HG02852 (cell line): ENCODE data around the gene LENG9.
"Not testable (repeated sequence)": the region's sequence is repeated elsewhere in the genome, so short reads cannot be mapped to it uniquely, and the experiment has no call there.

ENCODE experiments used
- ATAC-seq: cut with Tn5 transposase; IDR thresholded peaks from one replicate; pipeline ENCODE4 v1.9.1; 2021; ENCODE audit warnings: mild to moderate bottlenecking, moderate library complexity; ENCODE audit not compliant: unreplicated experiment

Gene LENG9

DNA sequence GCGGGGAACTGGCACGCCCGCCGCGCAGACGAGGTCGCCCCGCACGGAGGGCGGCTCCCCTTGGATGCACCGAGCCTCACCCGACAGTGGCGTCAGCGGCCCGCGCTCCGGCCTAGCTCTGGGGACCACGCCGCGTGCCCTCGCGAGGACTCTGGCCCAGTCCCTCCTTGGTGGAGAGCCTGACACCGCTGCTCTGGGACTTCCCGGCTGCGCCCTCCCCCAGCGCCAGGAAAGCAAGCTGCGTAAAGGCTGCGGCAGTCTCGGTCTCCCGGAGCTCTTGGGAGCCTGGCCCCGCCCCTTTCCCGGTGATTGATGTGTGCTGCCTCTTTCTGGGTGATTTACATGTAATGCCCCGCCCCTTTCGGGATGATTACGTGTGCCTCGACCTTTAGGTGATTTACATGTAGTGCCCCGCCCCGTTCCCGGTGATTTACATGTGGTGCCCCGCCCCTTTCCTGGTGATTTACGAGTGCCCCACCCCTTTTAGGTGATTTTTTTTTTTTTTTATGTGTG lies at the start of gene LENG9:
Gene LENG9 (minus strand): TSS at position 248 of the 513 bp plus-strand sequence. CDS start 252 bp downstream, outside the sequence.
- ATAC-seq = peak; percentile 56

DNA sequence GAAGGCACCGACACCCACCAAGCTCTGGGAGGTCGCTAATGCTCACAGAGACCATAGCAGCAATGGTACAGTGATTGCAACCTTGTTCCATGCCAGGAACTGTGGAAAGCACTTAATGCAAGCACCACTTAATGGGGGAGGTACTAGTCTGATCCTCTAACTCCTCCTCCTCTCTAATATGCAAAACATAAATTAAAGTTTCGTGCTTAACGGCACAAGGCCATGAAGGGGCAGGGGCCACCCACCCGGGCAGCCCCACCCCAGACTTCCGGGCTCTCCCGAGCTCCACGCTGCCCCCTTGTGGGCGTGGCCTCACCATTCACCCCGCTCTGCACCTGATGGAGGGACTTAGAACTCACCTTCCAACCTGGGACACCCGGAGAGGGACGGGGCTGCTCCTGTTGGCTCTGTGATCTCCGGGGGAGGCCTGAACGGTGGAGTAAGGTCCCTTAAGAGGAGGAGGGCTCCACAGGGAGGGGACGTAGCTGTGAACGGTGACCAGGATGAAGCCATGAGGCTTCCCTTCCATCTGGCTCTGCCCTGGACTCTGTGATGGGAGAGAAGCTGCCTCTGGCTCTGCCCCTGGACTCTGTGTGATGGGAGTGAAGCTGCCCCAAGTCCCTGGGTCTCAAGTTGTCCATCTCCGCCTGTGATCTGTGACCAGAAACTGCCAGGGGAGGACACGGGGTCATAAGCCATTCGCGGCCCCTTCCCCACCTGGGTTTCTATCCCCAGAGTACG lies 45.8 kb upstream of the LENG9 start:
- ATAC-seq = not testable (repeated sequence)

DNA sequence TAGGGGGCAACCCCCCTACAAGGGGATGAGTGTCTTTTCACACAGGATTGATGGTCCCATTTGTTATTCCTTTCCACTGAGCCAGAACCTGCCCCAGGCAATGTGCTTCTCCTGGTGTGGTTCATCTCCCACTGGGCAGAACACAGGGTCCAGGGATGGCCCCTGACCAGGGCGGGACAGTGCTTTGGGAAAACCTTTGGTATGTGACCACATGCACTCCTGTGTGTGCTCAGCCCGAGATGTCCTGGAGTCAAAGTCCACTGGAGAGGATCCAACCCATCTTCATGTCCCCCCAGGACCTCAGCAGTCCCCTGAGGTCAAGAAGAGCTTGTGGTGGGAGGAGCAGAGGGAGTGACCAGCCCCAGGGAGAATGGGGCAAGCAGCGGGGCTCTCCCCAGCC lies 44.9 kb upstream of the LENG9 start:
- ATAC-seq = not testable (repeated sequence)

DNA sequence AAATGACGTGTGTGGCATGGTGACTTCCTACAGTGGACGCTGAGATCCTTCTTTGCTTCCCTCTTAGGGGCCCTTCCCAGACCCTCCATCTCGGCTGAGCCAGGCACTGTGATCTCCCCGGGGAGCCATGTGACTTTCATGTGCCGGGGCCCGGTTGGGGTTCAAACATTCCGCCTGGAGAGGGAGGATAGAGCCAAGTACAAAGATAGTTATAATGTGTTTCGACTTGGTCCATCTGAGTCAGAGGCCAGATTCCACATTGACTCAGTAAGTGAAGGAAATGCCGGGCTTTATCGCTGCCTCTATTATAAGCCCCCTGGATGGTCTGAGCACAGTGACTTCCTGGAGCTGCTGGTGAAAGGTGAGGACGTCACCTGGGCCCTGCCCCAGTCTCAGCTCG lies 44.2 kb upstream of the LENG9 start:
- no peak for ATAC-seq

DNA sequence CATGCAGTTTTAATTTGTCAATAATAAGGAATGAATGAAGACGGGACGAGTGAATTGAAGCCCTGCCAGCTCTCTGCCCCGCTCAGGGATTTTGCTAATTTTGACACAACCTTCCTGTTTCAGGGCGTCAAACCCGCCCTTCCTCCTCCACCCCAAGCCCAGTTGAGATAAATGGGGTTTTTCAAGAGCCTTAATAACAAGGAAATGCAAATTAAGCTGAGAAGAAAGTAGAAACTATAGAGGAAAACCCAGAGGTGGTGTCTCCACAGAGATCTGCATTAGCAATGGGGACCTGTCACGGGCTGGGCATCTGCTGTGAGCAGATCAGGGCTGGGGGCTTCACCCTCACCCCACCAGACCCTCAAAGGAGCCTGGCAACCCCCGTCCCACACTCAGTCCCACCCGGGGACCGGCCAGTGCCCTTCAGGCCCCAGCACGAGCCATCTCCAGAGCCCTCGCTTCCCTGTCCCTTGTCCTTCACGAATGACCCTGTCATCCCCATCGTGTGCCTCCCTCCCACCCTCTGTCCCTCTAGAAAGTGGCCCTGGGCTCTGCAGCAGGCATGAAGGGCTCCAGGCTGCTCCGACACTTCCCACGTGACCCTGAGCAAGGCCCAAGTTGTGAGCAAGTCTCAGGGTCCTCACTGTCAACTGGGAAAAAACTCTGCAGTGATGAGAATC lies 43.6 kb upstream of the LENG9 start:
- not testable (repeated sequence) for ATAC-seq

DNA sequence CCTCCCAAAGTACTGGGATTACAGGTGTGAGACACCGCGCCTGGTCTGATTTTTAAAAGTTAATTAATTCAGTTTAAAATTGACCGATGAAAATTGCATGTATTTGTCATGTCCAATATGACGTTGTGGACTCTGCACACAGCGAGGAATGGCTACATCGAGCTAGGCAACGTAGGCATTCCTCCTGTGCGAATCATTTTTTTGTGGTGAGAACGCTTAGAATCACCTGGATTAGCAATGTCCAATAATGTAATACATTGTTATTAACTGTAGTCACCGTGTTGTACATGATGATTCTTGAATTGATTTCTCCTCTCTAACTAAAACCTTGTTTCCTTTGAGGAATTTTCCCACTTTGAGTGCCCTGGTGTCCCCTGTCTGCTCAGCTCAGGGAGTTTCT lies 42.5 kb upstream of the LENG9 start:
- ATAC-seq = no peak

DNA sequence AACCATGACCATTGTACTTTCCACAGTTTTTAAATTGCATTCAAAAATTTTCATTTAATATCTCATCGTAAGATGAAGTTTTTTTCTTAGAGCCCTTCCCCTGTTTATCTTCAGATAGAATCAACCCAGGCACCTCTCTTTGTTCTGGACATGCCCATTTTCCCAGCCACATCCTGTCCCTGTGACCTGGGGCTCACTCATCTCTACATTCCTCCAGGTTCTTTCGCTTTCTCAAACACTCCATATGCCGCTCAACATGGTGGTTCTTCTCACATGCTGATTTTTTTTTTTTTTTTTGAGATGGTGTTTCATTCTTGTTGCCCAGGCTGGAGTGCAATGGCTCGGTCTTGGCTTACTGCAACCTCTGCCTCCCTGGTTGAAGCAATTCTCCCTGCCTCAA lies 42.0 kb upstream of the LENG9 start:
- not testable (repeated sequence) for ATAC-seq

DNA sequence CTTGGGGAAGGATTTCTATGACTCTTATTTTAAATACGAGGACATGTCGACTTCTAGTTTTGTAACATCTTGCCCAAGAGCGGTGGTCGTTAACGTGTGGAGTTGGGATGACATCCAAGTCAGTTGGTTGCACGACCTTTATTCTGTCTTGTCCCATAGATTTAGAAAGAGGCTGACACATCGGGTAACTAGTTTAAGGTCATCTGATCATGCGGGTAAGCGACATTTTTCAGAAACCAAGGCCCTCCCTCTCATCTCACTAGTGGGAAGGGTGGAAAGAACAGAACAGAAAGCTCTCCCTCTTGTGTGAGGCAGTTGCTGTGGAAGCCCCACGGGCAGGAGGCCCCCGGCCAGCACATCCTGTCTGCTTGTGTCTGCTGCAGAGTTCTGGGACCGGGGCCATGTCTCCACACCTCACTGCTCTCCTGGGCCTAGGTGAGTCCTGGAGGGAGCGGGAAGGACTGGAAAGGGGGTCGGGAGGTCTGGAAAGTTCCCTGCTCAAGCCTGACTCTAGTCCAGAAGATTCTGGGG lies 39.0 kb upstream of the LENG9 start, which contains the start of gene LAIR2:
Gene LAIR2 (plus strand): TSS at position 314 of the 531 bp plus-strand sequence. CDS start 88 bp downstream, at position 402.
- no peak for ATAC-seq

DNA sequence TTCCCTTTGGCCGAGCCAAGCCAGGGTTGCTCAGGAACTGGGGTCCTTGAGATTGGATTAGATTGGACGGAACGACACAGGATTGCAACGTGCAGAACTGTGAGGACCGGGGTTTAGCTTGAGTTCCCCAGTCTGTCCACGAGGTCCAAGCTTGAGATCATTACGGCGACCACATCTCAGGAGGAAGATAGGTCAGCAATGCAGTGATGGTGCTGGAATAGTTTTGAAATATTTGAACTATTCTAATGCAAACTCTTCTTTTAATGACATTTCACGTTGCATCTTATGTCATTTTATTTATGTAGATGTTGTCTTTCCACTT lies 34.8 kb upstream of the LENG9 start:
- not testable (repeated sequence) for ATAC-seq

DNA sequence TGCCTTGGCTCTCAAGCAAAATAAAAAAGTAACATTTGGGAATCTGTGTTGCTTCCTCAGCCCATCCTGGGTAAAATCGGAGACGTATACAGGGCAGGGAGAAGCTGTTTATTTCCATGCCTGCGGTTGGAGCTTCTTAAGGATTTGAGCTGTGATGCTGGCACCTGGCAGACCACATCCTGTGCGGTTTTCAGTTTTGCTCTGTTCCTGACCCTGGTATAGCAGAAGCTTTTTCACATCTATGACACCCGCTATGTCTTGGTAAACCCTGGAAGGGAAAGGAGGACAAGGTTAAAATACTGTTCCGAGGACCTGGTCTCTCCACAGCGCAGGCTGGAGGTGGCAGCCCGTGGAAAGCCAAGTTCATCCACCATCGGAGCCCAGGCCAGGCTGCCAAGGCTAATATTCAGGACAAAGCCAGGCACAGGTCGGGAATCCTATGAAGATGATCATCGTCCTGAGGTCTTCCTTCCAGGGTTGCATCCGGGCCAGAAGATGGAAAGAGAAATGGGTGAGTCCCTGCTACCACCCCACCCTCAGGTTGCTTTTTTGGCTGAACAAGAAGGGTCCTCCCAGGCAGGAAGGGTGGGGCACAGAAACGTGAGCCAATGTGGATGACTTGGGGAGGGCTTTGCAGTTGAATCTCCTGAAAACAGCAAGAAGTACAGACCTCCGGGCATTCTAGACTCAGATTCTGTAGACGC lies 34.3 kb upstream of the LENG9 start:
- not testable (repeated sequence) for ATAC-seq

DNA sequence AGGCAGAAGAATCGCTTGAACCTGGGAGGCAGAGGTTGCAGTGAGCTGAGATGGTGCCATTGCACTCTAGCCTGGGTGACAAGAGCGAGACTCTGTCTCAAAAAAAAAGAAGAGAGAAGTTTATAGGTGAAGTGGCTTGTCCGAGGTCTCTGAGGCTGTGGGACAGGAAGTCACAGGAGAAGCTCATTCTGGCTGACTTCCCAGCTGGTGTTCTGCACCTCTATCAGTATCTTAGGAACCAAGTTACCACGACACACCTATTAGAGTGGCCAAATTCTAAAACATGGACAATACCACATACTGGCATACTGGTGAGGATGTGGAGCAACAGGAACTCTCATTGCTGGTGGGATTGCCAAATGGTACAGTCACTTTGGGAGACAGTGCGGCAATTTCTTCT lies 31.7 kb upstream of the LENG9 start:
- ATAC-seq = not testable (repeated sequence)

DNA sequence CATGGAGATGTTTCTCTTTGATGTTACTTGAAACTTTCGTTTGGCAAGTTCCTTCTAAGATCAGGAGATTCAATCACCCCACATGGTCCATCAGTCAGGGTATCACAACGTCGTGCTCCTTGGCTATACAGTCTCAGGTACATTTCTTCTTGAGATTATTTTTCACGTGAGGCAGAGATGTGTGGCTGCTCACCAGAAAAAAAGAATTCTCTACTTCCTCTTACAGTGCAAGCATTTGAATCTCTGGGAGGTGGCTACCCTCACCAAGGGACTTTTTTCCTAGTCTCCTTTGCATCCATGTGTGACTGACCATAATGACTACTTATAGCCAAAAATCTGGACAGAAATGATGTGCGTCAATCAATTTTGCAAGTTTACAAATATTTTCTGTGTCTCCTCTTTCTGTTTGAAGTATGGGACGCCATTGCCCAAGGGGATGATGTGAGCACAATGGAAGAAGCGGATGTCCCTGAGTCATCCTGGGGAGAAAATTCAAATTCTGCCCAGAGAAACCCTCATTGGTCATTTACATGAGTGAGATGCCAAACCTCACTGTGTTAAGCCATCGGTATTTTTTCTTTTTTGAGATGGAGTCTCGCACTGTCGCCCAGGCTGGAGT lies 30.5 kb upstream of the LENG9 start:
- no peak for ATAC-seq

DNA sequence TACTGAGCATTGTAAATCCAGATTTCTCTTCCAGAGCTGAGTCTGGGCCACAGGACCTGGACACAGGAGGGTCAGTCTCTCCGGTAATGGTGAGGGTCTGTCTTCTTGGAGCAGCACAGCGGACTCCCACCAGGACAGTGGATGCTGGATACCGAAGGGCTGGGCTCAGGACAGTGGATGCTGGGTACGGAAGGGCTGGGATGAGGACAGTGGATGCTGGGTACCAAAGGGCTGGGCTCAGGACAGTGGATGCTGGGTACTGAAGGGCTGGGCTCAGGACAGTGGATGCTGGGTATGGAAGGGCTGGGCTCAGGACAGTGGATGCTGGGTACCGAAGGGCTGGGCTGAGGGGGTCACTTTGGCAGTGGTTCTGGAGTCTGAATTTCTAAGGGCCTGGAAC lies 29.5 kb upstream of the LENG9 start:
- ATAC-seq = not testable (repeated sequence)

DNA sequence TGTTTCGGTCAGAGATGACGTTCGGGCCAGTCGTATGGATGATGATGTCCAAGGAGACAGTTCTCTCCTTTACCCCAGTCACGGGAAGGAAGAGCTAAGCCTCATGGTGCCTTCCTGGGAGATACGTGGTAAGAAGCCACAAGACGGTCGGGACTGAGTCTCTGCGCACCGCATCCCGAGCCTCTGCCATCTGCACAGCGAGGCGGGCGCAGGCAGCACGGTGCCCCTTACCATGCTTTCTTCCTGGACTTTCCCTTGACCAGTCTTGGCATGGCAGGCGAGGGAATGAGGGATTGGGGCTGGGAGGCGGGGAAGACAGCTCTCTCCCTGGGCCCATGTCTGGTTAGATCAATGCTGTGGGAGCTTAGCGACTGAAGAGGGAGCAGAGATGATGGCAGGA lies 29.0 kb upstream of the LENG9 start:
- ATAC-seq = no peak

DNA sequence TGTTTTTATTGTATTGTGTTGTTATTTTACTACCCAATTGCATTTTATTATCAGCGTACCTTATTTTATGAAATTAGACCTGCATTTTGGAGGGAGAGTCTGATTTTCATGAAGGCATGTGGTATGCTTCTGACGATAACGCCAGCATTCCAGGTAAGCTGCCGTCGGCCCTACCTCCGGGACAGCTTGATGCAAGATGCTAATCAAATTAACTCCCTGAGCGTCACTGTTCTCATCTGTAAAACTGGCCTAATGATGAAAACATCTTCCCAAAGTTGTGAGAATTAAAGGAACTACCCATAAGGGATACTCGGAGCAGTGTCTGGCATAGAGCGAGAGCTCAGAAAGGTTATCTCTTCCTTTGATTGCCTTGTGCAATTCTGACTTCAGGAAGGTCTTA lies 26.2 kb upstream of the LENG9 start:
- ATAC-seq = no peak

DNA sequence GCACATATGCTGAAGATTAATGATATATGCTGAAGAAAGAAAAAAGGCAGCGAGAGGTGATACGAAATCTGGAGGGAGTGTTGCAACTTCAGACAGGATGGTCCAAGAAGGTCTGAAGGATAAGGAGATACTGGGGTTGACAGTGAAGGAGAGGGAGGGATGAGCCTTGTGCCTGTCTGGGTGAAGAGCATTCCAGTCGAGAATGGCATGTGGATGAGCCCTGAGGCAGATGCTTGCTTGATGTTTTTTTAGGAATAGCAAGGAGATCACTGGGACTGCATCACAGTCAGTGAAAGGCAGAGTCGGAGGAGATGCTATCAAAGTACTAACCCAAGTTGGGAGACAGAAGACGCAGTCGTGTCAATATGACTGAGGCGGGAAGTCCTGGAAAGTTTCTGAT lies 25.8 kb upstream of the LENG9 start:
- ATAC-seq = no peak

DNA sequence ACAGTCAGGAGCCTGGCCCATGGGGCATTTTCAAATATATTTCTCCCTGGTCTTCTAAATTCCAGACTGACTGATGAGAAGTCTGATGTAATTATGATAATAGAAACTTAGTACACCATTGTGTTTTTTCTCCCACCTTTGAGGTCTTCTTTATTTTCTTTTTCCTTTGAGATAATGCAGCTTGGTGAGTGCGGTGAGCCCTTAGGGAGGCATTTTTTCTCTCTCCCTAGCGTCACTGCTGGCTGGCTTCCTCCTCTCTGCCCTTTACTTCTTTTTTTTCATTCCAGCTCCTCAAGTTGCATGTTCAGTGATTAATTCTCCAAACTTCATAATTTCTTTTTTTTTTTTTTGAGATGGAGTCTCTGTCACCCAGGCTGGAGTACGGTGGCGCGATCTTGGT lies 22.3 kb upstream of the LENG9 start:
- no peak for ATAC-seq

DNA sequence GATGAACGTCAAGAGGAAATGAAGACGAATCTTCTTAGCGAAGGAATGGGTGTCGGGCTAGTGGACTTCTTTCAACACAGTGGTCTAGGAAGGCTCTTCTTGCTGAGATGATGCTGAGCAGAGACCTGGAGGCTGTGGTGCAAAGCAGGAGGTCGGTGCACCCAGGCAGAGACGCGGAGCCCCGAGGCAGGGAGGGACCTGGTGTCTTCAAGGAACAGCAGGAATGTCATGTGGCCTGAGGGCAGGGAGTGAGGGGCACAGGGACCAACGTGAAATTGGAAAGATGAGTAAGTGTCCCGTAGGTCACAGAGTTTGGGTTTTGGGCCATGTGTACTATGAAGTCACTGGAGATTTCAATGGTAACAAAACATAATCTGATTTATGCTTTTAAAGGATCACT lies 20.9 kb upstream of the LENG9 start:
- no peak for ATAC-seq

DNA sequence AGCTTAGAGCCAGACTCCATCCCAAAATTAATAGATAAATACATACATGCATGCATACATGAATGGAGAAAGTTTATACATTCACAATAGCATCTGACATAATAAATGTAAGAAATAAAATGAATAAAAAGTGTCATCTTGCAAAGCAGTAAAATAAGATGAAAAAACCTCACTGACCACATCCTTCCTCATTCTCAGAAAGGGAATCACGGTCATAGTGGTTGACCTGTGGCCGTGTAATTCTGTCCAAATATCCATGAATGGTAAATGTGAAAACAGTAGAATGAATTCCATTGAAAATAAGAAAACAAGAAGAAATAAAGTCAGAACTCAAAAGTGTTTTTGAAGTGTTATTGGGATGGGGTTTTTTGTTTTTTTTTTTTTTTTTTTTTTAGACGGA lies 19.3 kb upstream of the LENG9 start:
- no peak for ATAC-seq

DNA sequence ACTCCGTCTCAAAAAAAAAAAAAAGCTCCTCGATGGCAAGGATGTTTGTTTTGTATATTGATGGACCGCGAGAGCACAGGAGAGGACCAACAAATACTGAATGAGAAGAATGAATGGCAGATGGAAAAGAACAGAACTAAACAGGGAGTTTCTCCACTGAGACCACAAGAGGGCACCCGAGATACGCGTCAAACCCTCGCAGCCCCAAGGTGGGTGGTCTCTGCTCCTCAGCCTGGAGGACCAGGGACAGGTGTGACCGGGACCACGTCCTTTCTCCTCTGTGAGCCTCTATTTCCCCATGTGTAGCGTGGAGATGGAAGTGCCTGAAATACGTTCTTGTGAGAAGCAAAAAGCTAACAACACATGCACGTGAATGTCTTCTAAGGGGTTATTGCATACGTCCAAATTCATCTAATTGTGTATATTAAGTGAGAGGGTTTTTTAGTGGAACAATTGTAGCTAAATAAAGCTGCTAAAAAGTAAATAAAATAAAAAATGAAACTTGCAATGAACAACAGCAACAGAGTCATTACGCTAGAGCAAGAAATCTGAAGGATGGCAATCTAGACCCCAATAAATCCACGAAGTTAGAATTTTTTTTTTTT lies 17.9 kb upstream of the LENG9 start:
- ATAC-seq = no peak

DNA sequence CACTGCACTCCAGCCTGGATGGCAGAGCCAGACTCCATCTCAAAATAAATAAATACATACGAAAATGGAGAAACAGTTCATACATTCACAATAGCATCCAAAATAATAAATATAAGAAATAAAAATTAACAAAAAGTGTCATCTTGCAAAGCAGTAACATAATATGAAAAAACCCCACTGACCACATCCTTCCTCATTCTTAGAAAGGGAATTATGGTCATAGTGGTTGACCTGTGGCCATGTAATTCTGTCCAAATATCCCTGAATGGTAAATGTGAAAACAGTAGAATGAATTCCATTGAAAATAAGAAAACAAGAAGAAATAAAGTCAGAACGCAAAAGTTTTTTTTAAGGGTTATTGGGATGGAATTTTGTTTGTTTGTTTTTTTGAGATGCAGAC lies 16.5 kb upstream of the LENG9 start:
- ATAC-seq = no peak
